ENCODE measurements around the gene ADGRL2.

Gene ADGRL2

DNA sequence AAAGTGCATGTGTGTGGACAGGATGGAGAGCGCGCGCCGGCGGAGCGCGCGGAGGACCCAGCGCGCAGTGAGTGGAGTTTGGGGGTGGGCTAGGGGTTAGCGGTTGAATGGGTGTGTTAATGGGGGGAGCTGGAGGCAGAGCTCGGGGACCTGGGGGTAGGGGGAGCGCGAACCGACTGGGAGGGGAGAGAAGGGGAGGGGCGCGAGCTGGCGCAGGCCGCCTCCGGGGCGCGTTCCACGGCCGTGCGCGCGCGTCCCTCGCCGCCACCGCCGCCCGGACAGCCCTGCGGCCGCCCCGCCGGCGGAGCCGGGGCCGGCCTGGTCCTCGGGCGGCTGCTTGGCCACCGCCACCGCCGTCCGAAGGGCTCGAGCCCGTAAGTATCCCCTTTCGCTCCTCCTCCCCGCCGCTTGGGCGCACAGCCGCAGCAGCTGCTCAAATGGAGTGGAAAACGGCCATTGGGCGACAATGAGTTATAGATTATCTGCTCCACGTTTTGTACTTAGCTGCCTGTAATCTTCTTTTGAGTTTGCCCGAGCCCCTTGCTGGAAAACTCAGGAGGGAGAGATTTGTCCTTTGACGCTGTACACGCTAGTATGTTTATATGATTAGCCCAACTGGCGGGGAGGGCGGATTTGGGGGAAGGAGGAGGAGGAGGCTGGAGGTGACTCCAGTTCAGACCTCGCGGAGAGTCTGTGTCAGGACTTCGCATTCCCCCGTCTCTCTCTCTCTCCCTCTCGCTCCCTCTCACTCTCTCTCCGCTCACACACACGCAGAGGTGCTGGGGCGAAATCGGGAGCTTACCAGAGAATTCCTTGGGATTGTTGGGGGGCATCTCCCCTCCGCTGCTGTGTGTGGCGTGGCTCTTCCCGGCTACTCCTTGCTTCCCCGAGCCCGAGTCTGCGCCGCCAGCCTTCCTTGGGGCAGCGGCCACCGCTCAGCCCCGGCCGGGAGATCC is at the start of gene ADGRL2:
TSS of gene ADGRL2 (plus strand) at position 240 of the 956 bp plus-strand sequence. CDS start 36,051 bp downstream, outside the sequence.
- peak; percentile 30 to 31 for DNase-seq

DNA sequence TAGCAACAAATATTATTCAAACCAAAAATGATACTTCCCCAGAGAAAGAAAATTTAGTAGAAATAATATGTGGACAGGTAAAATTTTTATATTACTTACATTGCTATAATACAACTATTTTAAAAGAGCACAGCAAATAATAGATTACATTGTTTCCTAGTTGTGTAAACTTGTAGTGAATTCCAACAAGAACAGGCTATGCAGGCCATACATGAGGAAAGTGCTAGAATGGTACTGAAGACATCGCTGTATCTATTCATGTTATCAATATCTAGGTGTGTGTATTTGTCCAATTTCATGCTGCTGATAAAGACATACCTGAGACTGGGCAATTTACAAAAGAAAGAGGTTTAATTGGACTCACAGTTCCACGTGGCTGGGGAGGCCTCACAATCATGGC is 47.9 kb upstream of the ADGRL2 start:
- no peak for DNase-seq

DNA sequence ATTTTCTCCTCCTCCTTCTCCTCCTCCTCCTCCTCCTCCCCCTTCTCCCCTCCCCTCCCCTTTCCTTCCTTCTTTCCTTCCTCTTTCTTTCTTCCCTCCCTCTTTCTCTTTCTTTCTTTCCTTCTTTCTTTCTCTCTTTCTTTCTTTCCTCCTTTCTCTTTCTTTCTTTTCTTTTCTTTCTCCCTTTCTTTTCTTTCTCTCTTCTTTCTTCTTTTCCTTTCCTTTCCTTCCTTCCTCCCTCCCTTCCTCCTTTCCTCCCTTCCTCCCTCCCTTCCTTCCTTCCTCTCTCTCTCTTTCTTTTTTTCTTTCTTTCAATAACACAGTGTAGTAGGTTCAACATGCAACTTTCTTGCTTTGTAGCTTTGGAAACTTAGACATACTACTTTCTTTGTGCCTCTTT is 46.3 kb upstream of the ADGRL2 start:
- DNase-seq, result no peak

DNA sequence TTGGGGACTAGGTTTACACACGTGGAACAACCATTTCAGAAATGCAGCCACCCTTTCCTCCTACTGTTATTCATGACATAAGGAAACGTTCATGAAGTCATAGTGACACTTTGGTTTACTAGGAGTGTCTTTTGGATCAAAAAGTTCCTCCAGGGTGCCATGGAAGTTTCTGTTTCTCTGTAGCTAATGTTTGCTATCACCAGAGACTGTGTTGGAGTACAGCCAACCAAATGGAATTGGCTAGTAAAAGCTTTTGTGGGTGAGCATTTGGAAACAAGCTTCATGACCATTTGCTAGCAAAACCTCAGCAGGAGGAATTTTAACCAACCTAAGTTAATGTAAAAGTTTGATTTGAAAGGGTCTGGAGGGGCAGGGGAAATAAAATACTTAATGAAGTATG is 43.9 kb upstream of the ADGRL2 start:
- no peak for DNase-seq

DNA sequence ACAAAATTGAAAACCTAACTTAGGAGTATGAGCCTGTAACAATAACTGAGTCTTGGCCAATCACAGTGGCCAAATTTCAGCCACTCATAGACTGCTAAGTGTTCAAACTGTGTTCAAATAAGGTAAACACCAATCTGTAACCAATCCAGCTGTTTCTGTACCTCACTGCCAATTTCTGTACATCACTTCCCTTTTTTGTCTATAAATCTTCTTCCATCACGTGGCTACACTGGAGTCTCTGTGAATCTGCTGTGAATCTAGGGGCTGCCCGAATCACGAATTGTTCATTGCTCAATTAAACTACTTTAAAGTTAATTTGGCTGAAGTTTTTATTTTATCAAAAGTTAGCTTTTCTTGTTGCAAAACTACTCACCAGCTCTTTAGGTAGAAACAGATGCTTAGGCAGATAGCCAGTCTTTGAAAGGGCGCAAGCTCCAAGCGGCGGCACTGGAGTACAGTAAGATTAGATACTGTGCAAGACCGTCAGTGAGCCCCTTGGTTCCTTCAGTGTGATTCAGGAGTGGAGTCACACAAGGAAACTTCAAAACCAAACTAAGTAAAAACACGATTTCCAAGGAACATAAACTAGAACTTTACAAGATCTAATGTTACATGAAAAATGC is 43.2 kb upstream of the ADGRL2 start:
- no peak for DNase-seq

DNA sequence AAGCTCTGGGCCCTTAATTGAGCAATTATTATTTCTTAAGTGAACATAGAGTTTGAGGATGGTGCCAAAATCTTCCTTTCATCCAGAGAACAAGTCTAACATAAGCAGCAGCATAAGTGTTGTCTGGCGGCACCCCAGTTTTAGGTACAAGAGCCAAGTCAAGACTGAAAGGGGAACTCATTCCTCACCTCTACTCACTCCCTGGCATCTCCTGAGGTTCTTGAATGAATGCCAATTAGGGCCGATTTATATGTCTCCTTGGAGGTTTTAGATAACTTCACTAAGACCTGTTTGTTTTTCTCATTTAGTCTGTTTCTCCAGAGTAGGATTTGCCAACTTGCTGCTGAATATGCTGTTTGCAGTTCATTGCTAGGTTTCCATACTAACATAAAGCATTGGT is 42.6 kb upstream of the ADGRL2 start:
- DNase-seq, result no peak

DNA sequence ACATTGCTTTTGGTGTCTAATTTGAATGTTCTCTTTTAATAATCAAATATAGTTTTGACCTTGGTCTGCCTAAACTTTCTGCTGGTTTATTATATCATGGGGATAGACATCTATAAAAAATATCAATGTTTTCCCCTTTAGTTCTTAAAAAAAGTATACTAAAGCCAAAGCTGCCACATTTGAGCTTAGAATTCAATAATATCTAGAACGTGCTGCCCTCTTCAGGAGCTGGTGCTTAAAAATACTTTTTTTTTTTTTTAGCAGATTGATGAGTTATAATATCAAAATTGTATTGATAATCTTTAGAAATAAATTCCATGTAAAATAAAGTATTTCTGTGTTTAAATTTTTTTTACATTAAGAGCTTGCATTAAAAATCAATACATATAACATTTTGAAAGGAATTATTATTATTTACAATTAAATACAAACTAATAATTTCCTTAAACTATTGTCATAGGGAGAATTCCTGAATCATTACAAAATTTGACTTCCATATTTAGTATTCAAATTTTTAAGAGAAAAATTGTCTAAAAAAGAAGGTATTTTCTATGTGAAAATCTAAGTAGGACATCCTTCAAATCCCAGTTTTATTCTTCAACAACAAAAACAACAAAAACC is 40.1 kb upstream of the ADGRL2 start:
- DNase-seq, result no peak

DNA sequence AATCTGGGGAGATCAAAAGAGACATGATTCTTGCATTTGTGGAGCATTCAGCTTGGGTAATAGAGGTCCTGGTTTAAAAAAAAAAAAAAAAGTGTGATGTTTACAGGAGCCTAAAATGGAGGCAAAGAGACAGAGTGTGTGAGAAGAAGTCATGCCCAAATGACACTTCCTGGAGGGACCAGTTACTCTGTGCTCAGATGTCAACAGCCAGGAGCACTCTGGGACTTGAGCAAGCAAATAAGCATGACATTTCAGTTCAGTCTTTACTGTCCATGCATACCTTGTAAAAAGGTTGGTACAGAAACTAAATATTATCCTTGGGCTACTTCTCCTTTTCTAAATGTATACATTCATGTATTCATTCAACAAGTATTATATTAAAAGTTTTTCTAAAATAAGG is 25.2 kb upstream of the ADGRL2 start:
- DNase-seq, result no peak

DNA sequence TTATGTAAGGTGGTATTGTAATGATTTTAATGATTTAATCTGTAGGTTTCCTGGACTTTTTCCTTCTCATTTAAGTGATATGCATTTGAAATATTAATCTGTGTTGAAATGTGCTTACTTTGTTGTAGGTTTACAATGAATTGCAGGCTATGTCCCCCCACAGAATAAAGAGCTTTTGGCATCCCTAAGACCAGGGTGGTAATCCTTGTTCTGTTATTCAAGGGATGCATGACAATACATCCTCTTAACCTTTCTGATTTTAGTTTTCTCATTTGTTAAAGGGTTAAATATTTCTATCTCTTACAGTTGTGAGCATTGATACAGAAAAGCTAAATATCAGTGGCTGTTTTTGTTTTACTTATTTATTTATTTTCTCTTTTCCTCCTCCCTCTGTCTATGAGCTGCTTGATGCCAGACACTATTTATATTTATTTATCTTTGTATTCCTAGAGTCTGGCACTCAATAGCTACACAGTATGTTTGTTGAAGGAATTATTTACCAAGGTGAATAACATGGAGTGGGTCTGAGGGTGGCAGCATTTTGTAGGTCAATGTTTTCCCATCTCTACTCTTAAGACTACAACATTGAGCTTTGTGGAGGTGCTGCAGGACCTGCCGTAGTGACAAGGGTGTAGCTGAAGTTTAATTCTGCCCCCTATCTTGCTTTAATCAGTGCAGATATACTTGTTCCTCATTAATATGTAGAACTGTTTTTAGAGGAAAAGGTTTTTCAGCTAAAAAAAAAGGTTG is 19.9 kb upstream of the ADGRL2 start:
- no peak for DNase-seq

DNA sequence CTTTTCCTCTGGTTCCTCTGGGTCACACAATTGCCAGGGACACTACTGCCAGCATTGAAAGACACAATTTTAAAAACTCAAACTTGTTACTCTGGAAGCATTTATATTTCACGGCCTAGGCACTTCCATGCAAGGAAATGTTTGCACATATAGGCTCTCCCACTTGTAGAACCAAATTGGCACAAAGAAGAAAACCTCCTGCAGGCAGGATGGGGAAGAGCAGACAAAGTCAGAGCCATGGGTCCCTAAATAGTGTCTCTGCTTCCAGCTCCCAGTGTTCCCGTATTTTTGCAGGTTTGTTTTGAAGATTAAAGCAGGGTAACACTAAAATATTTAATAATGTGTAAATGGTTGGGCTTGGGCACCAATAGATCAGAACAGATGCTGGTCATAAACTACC is 19.0 kb upstream of the ADGRL2 start:
- no peak for DNase-seq

DNA sequence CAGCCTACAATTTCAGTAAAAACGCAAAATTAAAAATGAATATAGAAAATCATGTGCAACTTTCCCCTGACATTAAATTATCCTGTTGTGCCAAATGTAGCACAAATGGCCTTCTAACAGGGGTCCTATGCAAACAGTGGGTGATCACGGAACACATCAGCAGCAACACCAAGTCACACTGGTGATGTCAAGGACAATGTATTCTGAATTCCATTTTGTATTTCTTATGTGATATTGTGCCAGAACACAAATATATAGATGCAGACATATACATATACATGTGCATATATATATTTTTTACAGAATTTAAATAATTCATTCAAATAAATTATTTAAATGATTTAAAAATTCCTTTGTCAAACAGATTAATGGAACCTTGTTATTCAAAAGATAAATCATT is 8.6 kb upstream of the ADGRL2 start:
- DNase-seq, result no peak

DNA sequence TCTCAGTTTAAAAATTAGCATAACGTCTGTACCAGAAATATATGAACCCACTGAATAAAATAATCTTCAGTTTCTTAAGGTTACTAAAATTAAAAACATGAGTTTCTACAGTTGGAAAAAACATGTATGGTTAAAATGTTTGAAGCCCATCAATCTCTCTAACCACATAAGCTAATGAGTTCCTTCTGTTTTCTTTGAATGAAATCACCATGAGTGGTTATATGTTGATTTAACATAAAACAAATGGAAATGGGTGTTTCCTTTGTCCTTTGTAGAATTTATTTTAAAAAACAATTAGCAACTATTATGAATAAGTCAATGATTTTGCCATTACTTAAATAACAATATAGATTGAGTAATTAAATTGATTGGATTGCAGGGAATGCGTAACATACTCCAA is 3.0 kb upstream of the ADGRL2 start:
- DNase-seq, result no peak

DNA sequence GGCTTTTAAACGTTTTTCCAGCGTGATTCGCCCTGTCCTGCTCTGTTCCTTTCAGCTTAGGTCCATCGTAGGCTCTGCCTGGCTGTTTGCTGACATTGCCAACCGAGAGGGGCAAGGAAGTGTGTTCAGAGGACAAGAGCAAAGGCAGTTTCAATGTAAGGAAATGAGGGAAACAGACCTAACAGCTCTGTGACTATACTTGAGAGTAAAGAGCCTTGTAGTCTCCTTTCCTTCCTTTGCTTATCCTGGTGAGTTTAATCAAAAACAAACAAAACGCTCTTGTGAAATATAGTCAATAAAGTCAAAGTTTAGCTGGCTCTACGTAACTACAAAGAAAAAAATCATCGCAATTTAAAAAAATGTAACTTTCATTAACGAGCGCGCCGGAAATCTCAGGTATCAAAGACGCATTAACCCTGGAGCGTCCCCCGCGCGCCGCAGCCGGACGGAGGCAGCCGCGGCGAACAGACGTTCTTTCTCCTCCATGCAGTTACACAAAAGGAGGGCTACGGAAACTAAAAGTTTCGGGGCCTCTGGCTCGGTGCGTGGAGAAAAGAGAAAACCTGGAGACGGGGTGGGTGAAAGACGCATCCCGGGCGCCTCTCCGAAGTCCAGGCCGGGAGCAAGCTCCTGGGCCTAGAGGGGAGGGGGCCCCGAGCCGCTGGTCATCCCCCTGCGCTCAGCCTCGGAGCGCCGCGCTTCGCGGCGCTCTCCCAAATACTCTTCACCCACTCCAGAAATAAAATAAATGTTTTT is 617 bp upstream of the ADGRL2 start:
- peak in 1 of 2 experiments; percentile 13 for DNase-seq

DNA sequence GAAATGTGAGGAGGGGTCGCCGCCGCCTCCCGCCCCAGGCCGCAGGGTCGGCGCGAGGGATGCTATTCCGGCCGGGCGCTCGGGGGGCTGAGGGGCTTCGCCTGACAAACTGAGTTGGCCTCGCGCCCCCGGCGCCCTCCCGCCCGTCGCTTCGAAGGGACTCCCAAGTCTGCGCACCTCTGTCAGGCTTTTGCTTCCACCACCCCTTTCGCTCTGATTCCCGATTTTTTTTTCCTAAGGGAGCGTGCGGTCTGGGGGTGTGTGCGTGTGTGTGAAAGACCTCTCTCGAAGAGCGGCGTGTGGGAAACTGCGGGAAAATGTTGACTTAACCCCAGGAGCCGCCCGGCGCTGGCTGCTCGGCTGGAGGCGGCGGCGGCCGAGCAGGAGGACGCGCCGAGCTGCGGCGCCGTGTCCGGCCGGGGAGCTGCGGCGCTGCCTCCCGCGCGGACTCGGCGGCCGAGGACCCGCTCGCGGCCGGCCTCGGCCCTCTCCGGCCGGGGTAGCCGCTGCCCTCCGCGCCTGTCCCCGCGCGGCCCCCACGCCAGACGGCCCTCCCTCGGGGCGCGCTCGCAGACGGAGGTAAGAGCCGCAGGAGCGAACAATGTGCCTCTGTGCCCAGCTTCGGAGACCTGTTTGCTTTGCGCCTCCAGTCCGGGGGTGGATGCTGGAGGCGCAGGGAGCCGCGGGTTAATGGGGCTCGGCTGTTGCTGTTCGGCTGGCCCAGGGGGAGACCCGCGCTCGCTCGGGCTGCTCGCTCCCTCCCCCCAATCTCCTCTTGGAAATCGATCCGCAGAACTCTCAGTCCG is 1.1 kb downstream of the ADGRL2 start:
- DNase-seq, result peak; percentile 18 to 19

DNA sequence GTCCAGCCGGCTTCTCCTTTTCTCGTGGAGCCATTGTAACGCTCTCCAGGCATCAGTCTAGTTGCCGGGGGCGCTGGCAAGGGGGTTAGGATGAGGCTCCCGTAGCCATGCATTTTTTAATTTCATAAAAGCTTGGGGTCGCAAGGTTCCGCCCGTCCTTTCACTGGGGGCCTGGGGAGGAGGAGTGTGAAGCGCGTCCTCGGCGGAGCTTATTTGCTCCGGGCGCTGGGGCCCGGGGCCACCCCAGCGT is 1.6 kb downstream of the ADGRL2 start:
- no peak for DNase-seq

DNA sequence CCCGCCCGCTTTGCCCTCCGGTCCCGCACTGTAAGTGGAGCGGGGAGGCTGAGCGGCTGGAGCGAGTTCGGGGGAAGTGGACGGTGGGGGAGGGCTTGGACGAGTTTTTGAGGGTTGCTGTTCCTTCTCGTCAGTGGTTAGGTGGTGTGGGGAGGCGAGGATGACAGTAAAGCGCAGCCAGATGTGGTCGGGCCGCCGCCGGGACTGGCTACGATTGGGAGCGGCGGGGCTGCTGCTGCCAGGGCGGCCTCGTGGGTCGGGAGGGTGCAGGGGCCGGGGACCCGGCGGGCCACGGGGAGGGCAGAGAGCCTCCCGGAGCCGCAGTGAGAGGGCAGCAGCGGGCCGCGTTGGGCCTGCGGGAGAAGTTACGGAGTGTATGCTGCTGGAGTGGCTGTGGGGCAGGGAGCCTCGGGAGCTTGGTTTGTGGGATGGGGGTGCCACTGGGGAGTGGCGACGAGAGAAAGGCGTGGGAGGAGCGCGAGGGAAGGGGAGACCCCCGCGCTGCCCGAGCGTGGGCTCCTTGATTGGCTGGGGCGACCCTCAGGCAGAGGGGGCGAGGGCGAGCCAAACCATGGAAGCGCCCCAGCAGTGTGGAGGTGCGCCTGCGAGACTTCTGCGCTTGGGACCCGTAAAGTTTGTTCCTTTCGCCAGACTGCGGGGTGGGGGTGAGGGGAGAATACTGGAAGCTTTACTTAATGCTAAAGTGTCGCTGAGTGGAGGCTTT is 2.1 kb downstream of the ADGRL2 start:
- peak; percentile 17 to 21 for DNase-seq

DNA sequence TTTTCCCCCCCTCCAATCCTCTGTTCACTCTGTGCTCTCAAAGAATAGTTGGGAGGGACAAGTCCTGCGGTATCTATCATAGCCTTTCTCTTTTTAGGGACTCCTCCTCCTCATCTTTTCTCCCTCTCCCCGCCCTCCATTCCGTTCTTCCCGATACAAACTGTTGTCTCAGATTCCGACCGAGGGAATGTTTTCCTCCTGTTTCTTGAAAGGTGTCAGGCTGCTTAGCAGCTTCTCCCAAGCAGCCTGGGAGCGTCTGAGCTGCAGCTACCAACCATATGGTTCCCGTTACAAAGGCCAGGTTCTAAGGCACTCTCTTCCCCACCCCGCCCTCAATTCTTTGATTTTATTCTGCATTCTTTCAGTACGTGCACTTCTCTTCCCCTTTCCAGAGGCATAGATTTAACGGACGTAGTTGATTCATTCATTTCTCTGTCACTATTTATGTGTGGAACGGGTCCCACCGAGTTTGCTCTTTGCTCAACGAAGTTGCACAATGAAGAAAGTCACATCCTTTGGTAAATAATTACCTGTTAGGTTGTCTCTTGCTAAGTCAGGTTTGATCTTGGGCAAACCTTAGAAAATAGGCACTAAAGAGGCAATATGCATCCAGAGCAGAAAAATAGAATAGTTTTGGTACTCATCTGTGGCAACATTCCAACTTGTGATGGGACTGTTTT is 2.8 kb downstream of the ADGRL2 start:
- DNase-seq, result no peak

DNA sequence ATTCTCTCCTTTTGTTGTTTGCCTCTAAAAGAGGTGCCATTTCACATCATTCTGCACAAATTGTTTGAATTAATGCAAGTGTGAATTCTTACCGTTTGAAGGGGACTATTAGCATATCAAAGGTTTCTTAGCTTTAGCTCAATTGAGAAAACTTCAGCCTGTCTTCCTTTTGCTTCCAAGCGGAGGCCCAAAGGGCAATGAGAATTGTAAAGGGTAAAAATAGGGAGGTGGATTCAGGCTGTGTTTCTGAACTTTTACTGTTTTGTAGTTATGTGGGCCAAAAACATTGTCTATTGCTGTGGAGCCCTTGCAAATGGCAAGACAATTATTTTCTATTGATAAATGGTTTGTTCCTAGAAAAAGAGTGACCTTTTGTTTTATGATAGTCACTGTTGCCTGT is 3.6 kb downstream of the ADGRL2 start:
- no peak for DNase-seq

DNA sequence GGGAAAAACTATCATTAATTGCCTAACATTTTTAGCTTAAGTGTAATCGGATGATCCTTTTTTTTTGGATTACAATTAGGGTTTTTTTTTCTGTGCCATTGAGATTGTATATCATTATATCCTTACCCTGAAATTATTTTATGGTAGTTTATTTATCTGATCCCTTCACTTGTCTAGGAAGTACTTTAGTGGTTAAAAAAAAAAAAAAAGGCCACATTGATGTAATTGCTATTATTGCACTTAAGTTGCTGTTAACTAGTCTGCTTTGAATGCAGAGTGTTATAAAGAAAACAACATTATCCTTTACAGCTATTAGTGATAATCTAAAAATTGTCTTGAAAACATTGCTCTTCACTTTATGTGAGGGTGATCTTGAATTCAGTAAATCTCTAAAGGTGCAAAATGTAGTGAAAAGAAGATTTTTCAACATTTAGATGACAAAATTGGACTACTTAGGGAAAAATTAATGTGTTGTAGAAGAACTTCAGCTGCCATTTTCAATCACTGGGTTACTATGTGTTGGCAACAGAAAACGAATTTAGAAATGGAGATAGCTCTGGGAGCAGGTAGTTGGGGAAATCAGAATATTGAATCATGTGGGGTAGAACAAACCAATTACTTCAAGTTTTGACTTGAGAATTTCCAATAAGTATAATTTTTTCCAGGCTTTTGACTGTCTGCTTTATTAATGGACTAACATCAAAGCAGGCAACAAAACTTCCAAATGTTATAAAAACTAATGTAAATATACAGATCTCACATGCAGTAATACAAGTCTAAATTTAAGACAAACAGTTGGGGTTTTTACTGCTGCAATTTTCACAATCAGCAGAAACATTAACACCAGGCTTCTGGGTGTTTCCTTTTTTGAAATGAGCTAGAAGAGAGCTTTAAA is 5.0 kb downstream of the ADGRL2 start:
- DNase-seq, result no peak

DNA sequence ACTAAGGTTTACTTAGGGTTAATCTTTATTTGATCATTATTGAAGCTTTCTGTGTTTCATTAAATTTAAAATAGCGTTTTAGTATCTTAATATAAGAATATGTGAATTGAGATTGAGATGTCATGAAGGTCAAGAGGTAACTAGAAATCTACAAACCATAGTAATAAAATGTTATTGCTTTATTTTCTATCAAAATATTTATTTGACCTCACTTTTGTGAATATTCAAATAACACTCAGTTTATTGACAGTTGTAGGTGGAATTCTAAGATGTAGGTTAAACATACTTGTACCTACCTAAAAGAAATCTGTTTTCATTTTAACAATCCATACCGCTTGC is 5.7 kb downstream of the ADGRL2 start:
- no peak for DNase-seq
